GM23248 (cell line): ENCODE results near the gene SUGCT.
"Not testable (repeated sequence)": the region's sequence is repeated elsewhere in the genome, so short reads cannot be mapped to it uniquely, and the experiment has no call there.

ENCODE experiments used
- EZH2 ChIP-seq: fragments of 200-600 bp; sonication (generic); IDR thresholded peaks from 2 replicates; pipeline ENCODE4 v1.6.1; 2018; ENCODE audit warnings: antibody characterized with exemption, mild to moderate bottlenecking; ENCODE audit not compliant: insufficient read depth, poor library complexity, severe bottlenecking
- EZH2phosphoT487 ChIP-seq: fragments of 200-600 bp; sonication (generic); IDR thresholded peaks from 2 replicates; pipeline ENCODE4 v1.6.1; 2018; ENCODE audit warnings: antibody characterized with exemption, moderate library complexity, mild to moderate bottlenecking, low read depth; ENCODE audit not compliant: insufficient read depth

DNA sequence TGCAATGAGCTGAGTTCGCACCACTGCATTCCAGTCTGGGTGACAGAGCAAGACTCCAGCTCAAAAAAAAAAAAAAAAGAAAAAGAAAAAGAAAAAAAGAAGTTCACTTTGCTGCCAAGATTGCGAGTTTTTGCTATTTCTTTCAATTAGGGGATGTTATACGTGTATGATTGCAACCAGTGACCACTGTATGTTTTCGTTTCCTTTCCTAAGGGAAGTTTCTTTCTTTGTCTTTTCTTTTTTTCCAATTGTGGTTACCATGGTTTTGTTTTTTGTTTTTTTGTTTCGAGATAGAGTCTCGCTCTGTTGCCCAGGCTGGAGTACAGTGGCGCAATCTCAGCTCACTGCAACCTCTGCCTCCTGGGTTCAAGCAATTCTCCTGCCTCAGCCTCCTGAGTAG is 16.6 kb upstream of the SUGCT start:
- not testable (repeated sequence) for TF ChIP-seq EZH2, EZH2phosphoT487
